ENCODE results near the gene TBX1. TPM values are rescaled to one million over a fixed set of nuclear protein-coding genes. Genes with fewer than 3 reads are reported as not detected.

The TBX1 gene
- polyA plus RNA-seq, 1 donor from 2014 or later = not detected

GRCh38 chr22:19788661-19789225, 28.2 kb downstream of the TBX1 start:
- H3K36me3 ChIP-seq (ENCODE audit: insufficient read depth, low read length) = no peaks in the 10 kb centered on the region

DNA sequence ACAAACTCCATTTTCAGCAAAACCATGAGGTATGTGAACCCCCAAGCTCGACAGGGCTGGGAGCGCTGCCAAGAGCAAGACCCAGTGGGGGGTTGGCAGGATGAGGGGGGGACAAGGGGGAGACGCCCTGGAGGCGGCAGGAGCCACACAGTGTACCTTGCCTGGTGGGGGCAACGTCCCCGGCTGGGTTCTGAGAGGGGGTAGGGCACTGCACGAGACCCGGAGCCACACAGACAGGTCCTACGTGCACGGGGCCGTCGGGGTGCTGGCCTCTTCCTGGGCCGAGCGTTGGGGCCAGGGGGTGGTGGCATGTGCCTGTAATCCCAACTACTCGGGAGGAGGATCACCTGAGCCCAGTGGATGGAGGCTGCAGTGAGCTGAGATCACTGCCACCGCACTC, 28.8 kb downstream of the TBX1 start:
- no peak for TF ChIP-seq SMC3 (conservative IDR thresholded peaks at IDR 0.05; ENCODE audit: poor library complexity)
- TF ChIP-seq EZH2 (IDR thresholded peaks at IDR 0.05; ENCODE audit: borderline replicate concordance, insufficient read depth, low read length, poor library complexity, severe bottlenecking) = no peak
- TF ChIP-seq EP300 (conservative IDR thresholded peaks at IDR 0.05; ENCODE audit: poor library complexity, severe bottlenecking) = no peak
- no peak for TF ChIP-seq REST (IDR thresholded peaks at IDR 0.05; ENCODE audit: borderline replicate concordance)
- no peak for TF ChIP-seq POLR2AphosphoS5 (IDR thresholded peaks at IDR 0.05)
- no peak for TF ChIP-seq MXI1 (conservative IDR thresholded peaks at IDR 0.05; ENCODE audit: poor library complexity, severe bottlenecking)
- TF ChIP-seq, protein P1, sequence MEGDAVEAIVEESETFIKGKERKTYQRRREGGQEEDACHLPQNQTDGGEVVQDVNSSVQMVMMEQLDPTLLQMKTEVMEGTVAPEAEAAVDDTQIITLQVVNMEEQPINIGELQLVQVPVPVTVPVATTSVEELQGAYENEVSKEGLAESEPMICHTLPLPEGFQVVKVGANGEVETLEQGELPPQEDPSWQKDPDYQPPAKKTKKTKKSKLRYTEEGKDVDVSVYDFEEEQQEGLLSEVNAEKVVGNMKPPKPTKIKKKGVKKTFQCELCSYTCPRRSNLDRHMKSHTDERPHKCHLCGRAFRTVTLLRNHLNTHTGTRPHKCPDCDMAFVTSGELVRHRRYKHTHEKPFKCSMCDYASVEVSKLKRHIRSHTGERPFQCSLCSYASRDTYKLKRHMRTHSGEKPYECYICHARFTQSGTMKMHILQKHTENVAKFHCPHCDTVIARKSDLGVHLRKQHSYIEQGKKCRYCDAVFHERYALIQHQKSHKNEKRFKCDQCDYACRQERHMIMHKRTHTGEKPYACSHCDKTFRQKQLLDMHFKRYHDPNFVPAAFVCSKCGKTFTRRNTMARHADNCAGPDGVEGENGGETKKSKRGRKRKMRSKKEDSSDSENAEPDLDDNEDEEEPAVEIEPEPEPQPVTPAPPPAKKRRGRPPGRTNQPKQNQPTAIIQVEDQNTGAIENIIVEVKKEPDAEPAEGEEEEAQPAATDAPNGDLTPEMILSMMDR (IDR thresholded peaks at IDR 0.05; ENCODE audit: poor library complexity, severe bottlenecking) = no peak
- no peak for TF ChIP-seq RAD21 (conservative IDR thresholded peaks at IDR 0.05)
- TF ChIP-seq TAF1 (IDR thresholded peaks at IDR 0.05; ENCODE audit: low read depth) = no peak
- Histone ChIP-seq H3K27me3 (ENCODE audit: insufficient read depth, low read depth, low read length) (no peaks in the 10 kb centered on the region), H4K20me1 (ENCODE audit: insufficient read depth) (no peaks in the 10 kb centered on the region), H3K9me3 (ENCODE audit: low read length) (no peaks in the 10 kb centered on the region), H3K36me3 (ENCODE audit: insufficient read depth, low read length) (no peaks in the 10 kb centered on the region), H3K4me2 (ENCODE audit: low read length) (no peak overlapping the region), H3K9me2 (ENCODE audit: insufficient read depth, low read length) (no peaks in the 10 kb centered on the region), H3K4me3 (ENCODE audit: low read length) (no peak overlapping the region), H3K9ac (ENCODE audit: low read length) (no peak overlapping the region), H2AFZ (ENCODE audit: low read depth, low read length) (no peak overlapping the region), H3K27ac (ENCODE audit: low read length) (no peak overlapping the region), H3K79me2 (replicated peaks; ENCODE audit: insufficient read depth, low read length) (no peaks in the 10 kb centered on the region), H3F3A (ENCODE audit: insufficient read depth, low read length, poor library complexity, severe bottlenecking) (no peaks in the 10 kb centered on the region)

More at GRCh38 chr22:19788661-19789225, 28.2 kb downstream of the TBX1 start:
- Histone ChIP-seq H3F3A (ENCODE audit: insufficient read depth, low read length, poor library complexity, severe bottlenecking) (no peaks in the 10 kb centered on the region), H3K27ac (ENCODE audit: low read length) (no peak overlapping the region), H3K4me2 (ENCODE audit: low read length) (no peak overlapping the region), H3K9ac (ENCODE audit: low read length) (no peak overlapping the region), H3K79me2 (replicated peaks; ENCODE audit: insufficient read depth, low read length) (no peaks in the 10 kb centered on the region), H2AFZ (ENCODE audit: low read depth, low read length) (no peak overlapping the region), H3K27me3 (ENCODE audit: insufficient read depth, low read depth, low read length) (no peaks in the 10 kb centered on the region), H3K9me3 (ENCODE audit: low read length) (no peaks in the 10 kb centered on the region), H3K9me2 (ENCODE audit: insufficient read depth, low read length) (no peaks in the 10 kb centered on the region), H4K20me1 (ENCODE audit: insufficient read depth) (no peaks in the 10 kb centered on the region), H3K4me3 (ENCODE audit: low read length) (no peak overlapping the region)
- TF ChIP-seq RAD21 (conservative IDR thresholded peaks at IDR 0.05) (no peak), TAF1 (IDR thresholded peaks at IDR 0.05; ENCODE audit: low read depth) (no peak), EZH2 (IDR thresholded peaks at IDR 0.05; ENCODE audit: borderline replicate concordance, insufficient read depth, low read length, poor library complexity, severe bottlenecking) (no peak), SMC3 (conservative IDR thresholded peaks at IDR 0.05; ENCODE audit: poor library complexity) (no peak), EP300 (conservative IDR thresholded peaks at IDR 0.05; ENCODE audit: poor library complexity, severe bottlenecking) (no peak), MXI1 (conservative IDR thresholded peaks at IDR 0.05; ENCODE audit: poor library complexity, severe bottlenecking) (no peak), REST (IDR thresholded peaks at IDR 0.05; ENCODE audit: borderline replicate concordance) (no peak)

Data from neural cell (in vitro differentiated cells).